Stomach (tissue), 9 donors: ENCODE data around the gene GARIN3. TPM values are rescaled to one million over a fixed set of nuclear protein-coding genes. Genes with fewer than 3 reads are reported as not detected.
A peak's percentile ranks its signal among the peaks of the same experiment; 100 is the strongest.
"Not testable (repeated sequence)": the region's sequence is repeated elsewhere in the genome, so short reads cannot be mapped to it uniquely, and the experiment has no call there.

Experiments used
- DNase-seq, 2 donors: peaks; one replicate each; pipeline versions ENCODE4 v3.0.0 to v3.0.0-alpha.2; 2013 to 2019
- H3K27ac ChIP-seq, 5 donors: fragments of 200-600 bp in 4 of 5; sonication (generic) in 4 of 5; one replicate each; pipeline ENCODE4 v1.5.1; 2013 to 2019; ENCODE audit warnings: mild to moderate bottlenecking in 1 of 5, moderate library complexity in 1 of 5
- H3K27me3 ChIP-seq, 3 donors: fragments of 200-600 bp; sonication (generic); one replicate each; pipeline ENCODE4 v1.5.1; 2017 to 2019; ENCODE audit warnings: mixed run types in 1 of 3
- H3K36me3 ChIP-seq, 4 donors: fragments of 200-600 bp; sonication (generic); 1 replicate in 3 of 4; 2 replicates in 1 of 4; pipeline ENCODE4 v1.5.1; 2016 to 2019
- H3K4me1 ChIP-seq, 4 donors: fragments of 200-600 bp; sonication (generic); one replicate each; pipeline ENCODE4 v1.5.1; 2016 to 2019
- H3K4me3 ChIP-seq, 4 donors: fragments of 200-600 bp; sonication (generic) in 3 of 4; one replicate each; pipeline ENCODE4 v1.5.1; 2016 to 2019; ENCODE audit warnings: mild to moderate bottlenecking in 1 of 4
- H3K9me3 ChIP-seq, 4 donors: fragments of 200-600 bp; sonication (generic); one replicate each; pipeline ENCODE4 v1.5.1; 2016 to 2019
- CTCF ChIP-seq, 7 experiments: fragments of 450-650 bp in 4 of 7; fragments of 200-600 bp in 3 of 7; sonication (generic) in 3 of 7; IDR thresholded peaks; one replicate each; pipeline ENCODE4 v1.5.1; 2016 to 2019; ENCODE audit warnings: antibody characterized with exemption in 7 of 7, control low read depth in 2 of 7, mild to moderate bottlenecking in 1 of 7
- EP300 ChIP-seq: sonication (generic); formaldehyde crosslinking; IDR thresholded peaks from one replicate; pipeline ENCODE4 v1.6.1; 2017; ENCODE audit warnings: antibody characterized with exemption
- POLR2A ChIP-seq, 4 donors: fragments of 450-650 bp; IDR thresholded peaks; one replicate each; pipeline ENCODE4 v1.6.1; 2016; ENCODE audit warnings: antibody characterized with exemption in 4 of 4, control low read depth in 2 of 4, mild to moderate bottlenecking in 1 of 4, moderate library complexity in 1 of 4
- POLR2AphosphoS5 ChIP-seq, 3 donors: sonication (generic); formaldehyde crosslinking; IDR thresholded peaks; one replicate each; pipeline ENCODE4 v1.6.1; 2016; ENCODE audit warnings: antibody characterized with exemption in 3 of 3
- WGBS, 5 donors: extraction: QIAGEN DNeasy Blood & Tissue Kit in 3 of 5; methylation state at CpG; one replicate each; pipeline versions ENCODE4 v1.1.5 to v1.1.7; 2013 to 2018; 5-methylcytosine and 5-hydroxymethylcytosine counted together
- intact Hi-C: fragments of 100-400 bp; cut with DNase I; formaldehyde crosslinking; loops from one replicate; pipeline ENCODE4 v1.15.1; 2023; ENCODE audit warnings: low total_unique reads
- polyA plus RNA-seq, 3 donors: library from polyadenylated mRNA; stranded (reverse); fragments of 200-250 nt; gene quantifications; one replicate each; pipeline ENCODE4 v1.2.3, GENCODE V29; 2013
- total RNA-seq, 5 donors: library from RNA; depleted of rRNA; stranded (reverse); fragments of >200 nt; gene quantifications; one replicate each; pipeline versions ENCODE4 v1.1.0 to v1.2.3, GENCODE V29; 2014 to 2016
- donor health status: healthy with polysubstance abuse.
- donor health status: Bipolar disorder and iron deficiency.
- donor health status: healthy.

GARIN3 gene
- total and polyA plus RNA-seq, 8 donors = not detected

- DNase-seq = no peak
- Histone ChIP-seq H3K36me3 (no peaks in the 10 kb centered on the region), H3K27ac (no peak overlapping the region), H3K4me1 (no peaks in the 10 kb centered on the region), H3K4me3 (no peak overlapping the region), H3K27me3 (peaks cover 0 to 6% (median 0%) of the 10 kb centered on the region in 3 donors), H3K9me3 (peaks cover 0 to 10% (median 4%) of the 10 kb centered on the region in 4 donors)
- intact Hi-C loops = no loop called here
- WGBS, 5 donors = 53 to 59% (median 56%) methylated on average over 5 of the region's 5 CpGs
- TF ChIP-seq POLR2A (IDR thresholded peaks at IDR 0.05) = no peak
- TF ChIP-seq EP300 = no peak
- no peak for TF ChIP-seq POLR2AphosphoS5 (IDR thresholded peaks at IDR 0.05)
- TF ChIP-seq CTCF (IDR thresholded peaks at IDR 0.05) = no peak
Measured at GRCh38 chr5:157187046-157187754, 21.1 kb upstream of the GARIN3 start.

- no peak for TF ChIP-seq EP300
- TF ChIP-seq POLR2A (IDR thresholded peaks at IDR 0.05) = no peak
- TF ChIP-seq CTCF (IDR thresholded peaks at IDR 0.05) = no peak
- no peak for TF ChIP-seq POLR2AphosphoS5 (IDR thresholded peaks at IDR 0.05)
- no peaks in the 10 kb centered on the region for H3K36me3 ChIP-seq
- H3K4me1 ChIP-seq = no peaks in the 10 kb centered on the region
- DNase-seq = no peak
- no peak overlapping the region for H3K4me3 ChIP-seq
- 65 to 81% (median 75%) methylated on average over 12 of the region's 12 CpGs for WGBS, 5 donors
- H3K27me3 ChIP-seq = peaks cover 0 to 6% (median 0%) of the 10 kb centered on the region in 3 donors
- no peak overlapping the region for H3K27ac ChIP-seq
- intact Hi-C loops = no loop called here
- H3K9me3 ChIP-seq = peaks cover 0 to 10% (median 4%) of the 10 kb centered on the region in 4 donors
Measured at GRCh38 chr5:157186309-157187045, 20.4 kb upstream of the GARIN3 start.

GRCh38 chr5:157185122-157185521 lies 19.1 kb upstream of the GARIN3 start:
- WGBS, 5 donors = 81 to 92% (median 88%) methylated on average over 6 of the region's 6 CpGs
- DNase-seq, H3K27ac ChIP-seq, H3K9me3 ChIP-seq, intact Hi-C loops, H3K4me3 ChIP-seq, H3K27me3 ChIP-seq, H3K36me3 ChIP-seq, H3K4me1 ChIP-seq: not testable (repeated sequence)

- Histone ChIP-seq H3K4me3 (peak overlapping the region in 3 of 4 donors; percentile 5 to 28 (median 13)), H3K9me3 (peaks cover 0 to 10% (median 4%) of the 10 kb centered on the region in 4 donors), H3K36me3 (no peaks in the 10 kb centered on the region), H3K4me1 (no peaks in the 10 kb centered on the region), H3K27me3 (peaks cover 0 to 9% (median 0%) of the 10 kb centered on the region in 3 donors), H3K27ac (no peak overlapping the region)
- DNase-seq = no peak
- WGBS, 5 donors = 65 to 81% (median 68%) methylated on average over 4 to 8 of the region's 8 CpGs
- TF ChIP-seq POLR2A (IDR thresholded peaks at IDR 0.05) (no peak), CTCF (IDR thresholded peaks at IDR 0.05) (no peak), EP300 (no peak), POLR2AphosphoS5 (IDR thresholded peaks at IDR 0.05) (no peak)
- intact Hi-C loops = no loop called here
Measured at GRCh38 chr5:157184117-157184670, 18.1 kb upstream of the GARIN3 start.
